Measurements from ENCODE around the gene SPACA5B.
"Not testable (repeated sequence)": the region's sequence is repeated elsewhere in the genome, so short reads cannot be mapped to it uniquely, and the experiment has no call there.

SPACA5B gene
- 0 reads per million in 3 experiments for total RNA-seq

- not testable (repeated sequence) for DNase-seq
Observed at GRCh38 chrX:48130326-48130725, at the start of gene SPACA5B. SPACA5B (plus strand) TSS chrX:48130626; CDS start chrX:48130688, 62 bp downstream.

DNA sequence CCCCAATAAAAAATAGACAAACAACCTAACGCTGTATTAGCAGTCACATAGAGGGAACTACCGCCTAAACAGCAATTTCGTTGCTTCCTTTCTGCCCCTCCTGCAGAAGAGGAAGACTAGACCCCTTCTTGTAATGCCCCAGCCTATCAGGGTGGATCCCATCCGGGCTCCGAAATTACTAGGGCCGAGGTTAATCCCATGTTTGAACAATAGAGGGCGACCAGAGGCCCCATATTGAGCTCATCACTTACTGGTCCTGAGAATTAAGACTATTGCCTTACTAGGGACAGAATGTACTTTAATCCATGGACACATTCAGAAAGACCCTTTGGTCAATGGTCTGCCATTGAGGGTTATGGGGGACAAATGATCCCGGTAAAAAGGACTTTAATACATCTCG lies 47.2 kb upstream of the SPACA5B start:
- DNase-seq, result peak; percentile 36

GRCh38 chrX:48083706-48084105 lies 46.7 kb upstream of the SPACA5B start:
- DNase-seq, result no peak

- DNase-seq, result no peak
Observed at GRCh38 chrX:48086082-48086481, 44.3 kb upstream of the SPACA5B start.

GRCh38 chrX:48090123-48090522 lies 40.3 kb upstream of the SPACA5B start:
- no peak for DNase-seq

DNA sequence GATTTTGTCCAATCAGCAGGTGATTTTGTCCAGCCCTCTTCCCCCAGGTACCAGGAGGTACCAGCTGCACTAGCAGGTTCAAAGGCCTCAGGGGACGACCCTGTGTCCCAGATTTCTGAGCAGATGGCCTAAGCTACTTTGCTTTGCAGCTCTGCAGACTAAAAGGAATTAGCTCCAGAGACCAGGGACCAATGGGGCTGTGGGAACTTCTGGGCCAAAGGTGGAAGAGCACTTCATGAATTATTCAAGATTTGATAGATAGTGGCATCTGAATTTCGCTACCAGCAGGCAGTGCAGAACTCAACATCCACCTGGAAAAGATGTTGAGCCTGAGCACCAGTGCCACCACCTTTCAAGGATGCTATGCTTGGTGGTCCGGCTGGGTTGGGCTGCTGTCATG lies 37.9 kb upstream of the SPACA5B start:
- not testable (repeated sequence) for DNase-seq

GRCh38 chrX:48101443-48101842 lies 29.0 kb upstream of the SPACA5B start:
- DNase-seq, result no peak

DNA sequence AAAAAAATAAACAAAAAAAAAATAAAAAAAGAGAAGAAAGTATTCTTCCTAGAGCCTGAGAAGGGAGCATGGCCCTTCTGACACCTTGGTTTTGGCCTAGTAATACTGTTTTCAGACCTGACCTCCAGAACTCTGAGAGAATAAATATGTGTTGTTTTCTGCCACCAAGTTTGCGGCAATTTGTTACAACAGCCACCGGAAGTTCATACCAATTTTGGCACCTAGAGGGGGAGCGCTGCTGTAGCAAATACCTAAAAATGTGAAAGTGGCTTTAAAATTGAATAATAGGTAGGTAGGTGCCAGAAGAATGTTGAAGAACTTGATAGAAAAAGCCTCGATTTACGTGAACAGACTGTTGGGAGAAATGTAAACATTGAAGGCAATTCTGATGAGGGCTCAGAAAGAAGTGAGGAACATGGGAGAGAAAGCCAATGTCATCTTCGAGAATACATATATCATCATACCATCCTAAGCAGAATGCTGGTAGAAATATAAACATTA lies 27.5 kb upstream of the SPACA5B start:
- no peak for DNase-seq

DNA sequence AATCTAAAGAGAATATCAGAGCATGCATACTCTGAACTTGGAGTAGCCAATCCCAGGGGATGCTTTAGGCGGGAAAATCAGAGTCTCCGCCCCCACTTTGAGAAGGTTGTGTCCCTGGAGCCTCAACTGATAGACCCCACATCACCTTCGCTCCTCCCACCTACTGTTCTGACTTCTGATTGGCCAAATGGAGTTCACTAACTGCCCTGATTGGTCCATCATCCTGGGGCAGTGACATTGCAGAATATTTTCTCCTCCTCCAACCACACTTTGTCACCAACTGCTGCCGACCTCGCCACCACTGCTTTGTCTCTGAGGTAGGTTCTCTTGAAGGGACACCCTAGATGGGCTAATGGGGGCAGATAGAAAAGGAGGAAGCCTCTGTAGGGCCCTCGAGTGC lies 22.7 kb upstream of the SPACA5B start:
- no peak for DNase-seq

DNA sequence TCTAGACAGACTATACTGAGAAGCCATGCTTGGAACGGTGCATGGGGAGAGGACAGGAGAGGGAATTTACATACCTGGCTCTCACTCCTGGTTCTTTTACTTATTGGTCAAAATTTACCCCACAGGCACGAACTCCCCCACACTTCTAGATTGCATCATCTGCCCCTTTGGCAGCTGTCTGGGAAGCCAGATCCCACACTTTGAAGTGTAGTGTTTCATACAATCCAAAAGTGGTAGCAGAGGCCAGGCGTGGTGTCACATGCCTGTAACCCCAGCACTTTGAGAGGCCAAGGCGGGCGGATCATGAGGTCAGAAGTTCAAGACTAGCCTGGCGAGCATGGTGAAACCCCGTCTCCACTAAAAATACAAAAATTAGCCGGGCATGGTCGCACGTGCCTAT lies 5.1 kb upstream of the SPACA5B start:
- DNase-seq, result not testable (repeated sequence)

DNA sequence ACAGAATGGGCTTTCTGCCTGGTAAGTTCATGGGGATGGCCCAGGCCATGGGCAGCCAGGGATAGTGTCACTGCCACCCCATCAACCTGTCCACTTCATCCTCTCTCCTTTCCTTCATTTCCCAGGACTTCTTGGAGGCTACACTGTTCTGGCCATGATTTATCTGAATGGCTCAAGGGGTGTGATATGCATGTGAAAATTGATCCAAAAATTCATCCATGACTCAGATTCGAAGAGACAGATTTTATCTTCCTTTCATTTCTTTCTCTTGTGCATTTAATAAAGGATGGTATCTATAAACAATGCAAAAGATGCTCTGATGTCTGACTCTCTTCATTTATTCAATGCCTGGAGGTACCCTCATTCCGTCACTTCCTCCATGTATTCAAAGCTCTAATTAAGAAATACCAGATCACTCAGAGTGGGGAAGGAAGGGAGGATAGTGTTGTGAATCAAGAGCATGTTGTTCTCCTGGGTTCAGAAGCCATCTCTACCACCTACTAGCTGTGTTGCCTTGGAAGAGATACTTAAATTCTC lies 1.9 kb downstream of the SPACA5B start:
- not testable (repeated sequence) for DNase-seq

GRCh38 chrX:48139076-48139475 lies 8.7 kb downstream of the SPACA5B start:
- not testable (repeated sequence) for DNase-seq

GRCh38 chrX:48141810-48142508 lies 11.5 kb downstream of the SPACA5B start:
- DNase-seq, result not testable (repeated sequence)

DNA sequence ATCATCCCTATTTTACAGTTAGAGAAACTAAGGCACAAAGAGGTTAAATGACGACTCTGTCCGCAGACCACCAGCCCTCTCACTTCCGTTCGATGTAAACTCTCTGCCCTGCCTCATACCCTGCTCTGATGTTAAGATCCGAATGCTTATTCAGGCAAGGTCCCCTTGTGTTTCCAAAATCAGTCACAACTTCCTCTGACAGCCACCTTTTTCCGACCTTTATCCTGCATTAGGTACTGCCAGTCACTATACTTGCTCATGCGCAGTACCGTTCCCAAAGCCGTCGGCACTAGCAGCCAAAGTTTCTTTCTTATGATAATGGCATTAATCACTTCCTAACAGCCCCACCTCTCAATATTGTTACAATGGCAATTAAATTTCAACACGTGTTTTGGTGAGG lies 12.3 kb downstream of the SPACA5B start:
- DNase-seq, result not testable (repeated sequence)

DNA sequence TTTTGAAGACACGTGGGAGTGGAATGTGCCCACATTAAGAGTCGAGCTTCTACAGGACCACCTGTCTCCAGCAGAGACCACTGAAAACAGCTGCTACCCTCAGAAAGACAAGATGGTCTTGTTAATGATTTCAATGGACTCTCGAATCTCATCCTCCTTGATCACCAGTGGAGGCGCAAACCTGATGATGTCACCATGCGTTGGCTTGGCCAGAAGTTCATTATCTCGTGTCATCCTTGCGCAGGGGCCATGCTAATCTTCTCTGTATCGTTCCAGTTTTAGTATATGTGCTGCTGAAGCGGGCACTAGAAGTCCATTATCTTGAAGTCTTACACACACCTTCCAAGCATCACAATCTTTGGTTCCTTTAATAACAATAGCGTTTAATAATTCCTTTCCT lies 23.3 kb downstream of the SPACA5B start:
- no peak for DNase-seq

GRCh38 chrX:48154796-48155195 lies 24.4 kb downstream of the SPACA5B start:
- DNase-seq, result no peak

- DNase-seq, result no peak
Observed at GRCh38 chrX:48156014-48156413, 25.6 kb downstream of the SPACA5B start.

- no peak for DNase-seq
Observed at GRCh38 chrX:48165241-48165640, 34.8 kb downstream of the SPACA5B start.

DNA sequence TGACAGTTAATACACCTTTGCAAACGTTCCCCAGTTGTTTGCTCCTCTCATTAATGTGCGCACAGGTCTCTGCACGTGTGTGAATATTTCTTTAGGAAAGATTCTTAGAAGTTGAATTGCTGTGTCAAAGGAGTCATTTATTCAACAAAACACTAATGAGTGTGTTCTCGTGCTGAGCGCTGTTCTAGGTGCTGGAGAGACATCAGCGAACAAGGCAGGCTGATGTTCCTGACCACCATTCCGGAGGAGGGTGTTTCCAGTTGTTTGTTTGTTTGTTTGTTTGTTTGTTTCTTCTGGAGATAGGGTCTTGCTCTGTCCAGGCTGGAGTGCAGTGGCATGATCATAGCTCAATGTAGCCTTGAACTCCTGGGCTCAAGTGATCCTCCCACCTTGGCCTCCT lies 35.9 kb downstream of the SPACA5B start:
- not testable (repeated sequence) for DNase-seq

DNA sequence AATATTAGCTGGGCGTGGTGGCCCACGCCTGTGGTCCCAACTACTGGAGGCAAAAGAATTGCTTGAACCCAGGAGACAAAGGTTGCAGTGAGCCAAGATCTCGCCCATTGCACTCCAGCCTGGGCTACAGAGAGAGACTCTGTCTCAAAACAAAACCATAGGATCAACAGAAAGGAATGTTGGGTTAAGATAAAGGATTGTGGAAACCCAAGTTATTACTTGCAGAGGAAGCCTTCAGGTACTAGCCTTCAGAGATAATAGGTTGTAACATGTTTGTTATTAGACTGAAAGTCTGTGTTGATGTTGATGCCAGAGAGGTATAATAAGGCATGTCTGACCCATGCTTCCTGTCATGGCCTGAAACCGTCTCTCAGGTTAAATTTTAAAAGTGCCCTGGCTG lies 49.3 kb downstream of the SPACA5B start:
- DNase-seq, result no peak

DNA sequence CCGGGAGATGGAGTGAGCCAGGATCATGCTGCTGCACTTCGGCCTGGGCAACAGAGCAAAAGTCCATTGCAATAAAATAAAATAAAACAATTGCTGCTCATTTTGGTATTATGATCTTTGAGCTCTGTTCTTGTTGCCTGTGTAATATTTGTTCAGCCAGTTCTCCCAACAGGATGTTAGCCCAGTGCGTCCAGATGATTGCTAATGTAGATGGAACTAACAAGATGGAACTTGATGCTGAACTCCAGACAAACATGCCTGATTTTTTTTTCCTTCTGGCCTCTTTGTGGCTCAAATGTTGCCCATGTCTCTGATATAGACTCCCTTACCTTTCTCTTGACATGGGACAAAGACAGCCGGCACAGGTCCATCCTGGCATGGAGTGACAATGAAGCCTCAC lies 50.4 kb downstream of the SPACA5B start:
- no peak for DNase-seq

GRCh38 chrX:48181882-48182281 lies 51.5 kb downstream of the SPACA5B start:
- DNase-seq, result not testable (repeated sequence)
